MCF 10A (cell line): ENCODE data around the gene NDUFS8. TPM values are rescaled to one million over a fixed set of nuclear protein-coding genes. Genes with fewer than 3 reads are reported as not detected.
A peak's percentile ranks its signal among the peaks of the same experiment; 100 is the strongest.

ENCODE experiments used
- BruUV-seq: library from RNA; stranded (reverse); fragments of 400-500 nt; replicated peaks from 2 replicates; lab custom pipeline; 2021; lab: Mats Ljungman, UMichigan
- CTCF ChIA-PET: fragments of 300-600 bp; sonication (Branson Sonifier 250); formaldehyde crosslinking; extraction: SDS; loops from one replicate; lab custom pipeline; 2021; ENCODE audit warnings: antibody characterized with exemption, inconsistent platforms; lab: Yijun Ruan, JAX
- POLR2A ChIA-PET: fragments of 300-600, 350-650 bp; sonication (Branson Sonifier 250); formaldehyde crosslinking; extraction: SDS; loops from one replicate; lab custom pipeline; 2020; ENCODE audit warnings: antibody characterized with exemption, inconsistent platforms; lab: Yijun Ruan, JAX
- DNase-seq: peaks from one replicate; pipeline ENCODE4 v3.0.0-alpha.2; 2018; ENCODE audit not compliant: unreplicated experiment
- H3K27ac Mint-ChIP-seq: one replicate; pipeline ENCODE4 v1.8.0; 2022; ENCODE audit warnings: mild to moderate bottlenecking, low read depth, mixed read lengths; ENCODE audit not compliant: unreplicated experiment
- H3K27me3 Mint-ChIP-seq: one replicate; pipeline ENCODE4 v1.8.0; 2022; ENCODE audit warnings: mixed read lengths; ENCODE audit not compliant: insufficient read depth, unreplicated experiment
- H3K36me3 Mint-ChIP-seq: one replicate; pipeline ENCODE4 v1.8.0; 2022; ENCODE audit warnings: mild to moderate bottlenecking, moderate library complexity, mixed read lengths; ENCODE audit not compliant: insufficient read depth, unreplicated experiment
- H3K4me1 Mint-ChIP-seq: one replicate; pipeline ENCODE4 v1.8.0; 2022; ENCODE audit warnings: mixed read lengths; ENCODE audit not compliant: insufficient read depth, unreplicated experiment
- H3K4me3 Mint-ChIP-seq: one replicate; pipeline ENCODE4 v1.8.0; 2022; ENCODE audit warnings: mild to moderate bottlenecking, moderate library complexity, mixed read lengths; ENCODE audit not compliant: unreplicated experiment
- H3K9me3 Mint-ChIP-seq: one replicate; pipeline ENCODE4 v1.8.0; 2022; ENCODE audit warnings: mixed read lengths; ENCODE audit not compliant: unreplicated experiment
- intact Hi-C: fragments of 100-400 bp; cut with micrococcal nuclease; formaldehyde crosslinking; loops from 2 replicates; pipeline ENCODE4 v1.14.1; 2022
- total RNA-seq: library from RNA; stranded (reverse); gene quantifications from 2 replicates; pipeline ENCODE4 v1.2.3, GENCODE V29; 2022
- TF ChIP-seq, protein P1 (sequence below): fragments of 200-600 bp; IDR thresholded peaks from one replicate; pipeline ENCODE4 v1.8.0; 2022; ENCODE audit warnings: antibody characterized with exemption, mild to moderate bottlenecking; ENCODE audit not compliant: unreplicated experiment

Gene NDUFS8
- total RNA-seq, 1 experiment from 2014 or later: 211 TPM

DNA sequence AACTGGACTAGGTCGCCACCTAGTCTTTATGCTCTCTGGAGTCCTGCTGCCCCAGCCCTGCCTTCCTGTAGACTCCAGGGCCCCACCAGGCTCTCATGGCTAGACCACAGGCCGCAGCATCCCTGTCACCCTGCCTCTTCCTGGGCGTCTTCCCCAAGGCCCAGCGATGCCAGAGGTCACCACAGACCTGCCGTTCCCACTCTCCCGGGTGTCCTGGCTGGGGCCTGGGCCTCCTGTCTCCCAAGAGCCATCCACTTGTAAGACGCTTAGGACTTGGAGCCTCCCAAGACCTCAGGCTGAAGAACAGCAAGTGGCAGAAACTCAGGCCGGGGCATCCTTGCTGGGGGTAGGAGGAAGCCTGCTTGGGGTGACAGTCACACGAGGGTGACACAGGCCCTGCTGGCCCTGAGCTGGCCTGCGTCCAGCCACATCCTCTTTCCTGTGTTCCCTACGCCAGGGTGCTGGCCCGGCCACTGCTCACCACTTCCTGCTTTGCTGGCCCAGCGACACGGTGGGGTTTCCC, 6.3 kb downstream of the NDUFS8 start:
- CTCF ChIA-PET: interaction anchor here (0.6 kb wide), 1 partner anchor 26 kb away, joined by 3 read pairs; no protein-coding TSS in a partner anchor
- TF ChIP-seq, protein P1, sequence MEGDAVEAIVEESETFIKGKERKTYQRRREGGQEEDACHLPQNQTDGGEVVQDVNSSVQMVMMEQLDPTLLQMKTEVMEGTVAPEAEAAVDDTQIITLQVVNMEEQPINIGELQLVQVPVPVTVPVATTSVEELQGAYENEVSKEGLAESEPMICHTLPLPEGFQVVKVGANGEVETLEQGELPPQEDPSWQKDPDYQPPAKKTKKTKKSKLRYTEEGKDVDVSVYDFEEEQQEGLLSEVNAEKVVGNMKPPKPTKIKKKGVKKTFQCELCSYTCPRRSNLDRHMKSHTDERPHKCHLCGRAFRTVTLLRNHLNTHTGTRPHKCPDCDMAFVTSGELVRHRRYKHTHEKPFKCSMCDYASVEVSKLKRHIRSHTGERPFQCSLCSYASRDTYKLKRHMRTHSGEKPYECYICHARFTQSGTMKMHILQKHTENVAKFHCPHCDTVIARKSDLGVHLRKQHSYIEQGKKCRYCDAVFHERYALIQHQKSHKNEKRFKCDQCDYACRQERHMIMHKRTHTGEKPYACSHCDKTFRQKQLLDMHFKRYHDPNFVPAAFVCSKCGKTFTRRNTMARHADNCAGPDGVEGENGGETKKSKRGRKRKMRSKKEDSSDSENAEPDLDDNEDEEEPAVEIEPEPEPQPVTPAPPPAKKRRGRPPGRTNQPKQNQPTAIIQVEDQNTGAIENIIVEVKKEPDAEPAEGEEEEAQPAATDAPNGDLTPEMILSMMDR: no peak
- no TSS peak for BruUV-seq
- POLR2A ChIA-PET: interaction anchor here (0.6 to 1.3 kb wide), 4 partner anchors 20 to 235 kb away, joined by 3 read pairs; partner anchors contain the start of gene C11orf24
- Mint-ChIP-seq H3K36me3 (peaks cover 16% of the 10 kb centered on the region), H3K9me3 (no peaks in the 10 kb centered on the region), H3K27me3 (no peaks in the 10 kb centered on the region), H3K4me3 (no peak overlapping the region), H3K27ac (no peak overlapping the region), H3K4me1 (peaks cover 1% of the 10 kb centered on the region)
- intact Hi-C loops: no loop called here
- DNase-seq: no peak

DNA sequence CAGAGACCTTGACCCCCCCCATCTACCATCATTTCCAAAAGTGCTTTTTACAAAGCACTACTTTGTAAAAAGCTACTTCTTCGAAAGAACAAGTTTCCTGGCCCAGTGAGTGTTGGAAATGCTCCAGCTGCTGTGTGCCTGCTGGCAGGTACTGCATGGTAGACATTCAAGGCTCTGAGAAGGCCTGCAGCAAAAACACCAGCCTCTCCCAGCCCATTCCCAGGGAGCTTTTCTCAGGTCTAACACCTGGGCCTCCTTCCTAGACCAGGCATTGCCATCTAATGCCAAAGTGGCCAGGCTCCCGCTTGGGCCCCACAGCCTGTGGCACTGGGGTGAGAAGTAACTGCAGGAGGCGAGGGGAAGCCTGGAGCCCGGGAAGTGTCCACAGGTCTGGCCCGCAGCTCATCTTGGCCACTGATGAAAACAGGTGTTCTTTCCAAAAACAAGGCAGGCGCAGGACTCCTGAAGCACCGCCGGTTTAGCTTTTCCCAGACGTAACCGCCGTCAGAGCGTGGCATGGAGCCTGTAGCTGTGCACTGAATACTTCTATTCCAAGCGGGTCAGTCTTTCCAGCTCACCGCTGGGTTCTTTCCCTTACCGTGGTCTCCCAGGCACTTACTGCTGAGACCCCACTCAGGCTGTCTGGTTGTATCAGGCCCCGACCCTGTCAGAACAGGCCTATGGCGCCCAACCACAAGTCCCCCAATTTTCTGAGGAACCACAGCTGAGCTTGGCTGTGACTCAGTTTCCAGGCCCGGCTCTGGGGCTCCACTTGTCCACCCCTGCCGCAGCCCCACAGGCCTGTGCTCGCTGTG, 7.1 kb downstream of the NDUFS8 start:
- no peak for DNase-seq
- Mint-ChIP-seq H3K4me3 (no peak overlapping the region), H3K27ac (no peak overlapping the region), H3K27me3 (no peaks in the 10 kb centered on the region), H3K36me3 (peaks cover 13% of the 10 kb centered on the region), H3K9me3 (no peaks in the 10 kb centered on the region), H3K4me1 (no peaks in the 10 kb centered on the region)
- POLR2A ChIA-PET: interaction anchor here (0.6 to 1.8 kb wide), 7 partner anchors 21 to 174 kb away, joined by 3 to 6 read pairs (median 3); no protein-coding TSS in a partner anchor
- CTCF ChIA-PET: interaction anchor here (0.6 to 1.0 kb wide), 2 partner anchors 16 to 26 kb away, joined by 3 read pairs; no protein-coding TSS in a partner anchor
- intact Hi-C loops: no loop called here
- TF ChIP-seq, protein P1: no peak
- BruUV-seq: no TSS peak

DNA sequence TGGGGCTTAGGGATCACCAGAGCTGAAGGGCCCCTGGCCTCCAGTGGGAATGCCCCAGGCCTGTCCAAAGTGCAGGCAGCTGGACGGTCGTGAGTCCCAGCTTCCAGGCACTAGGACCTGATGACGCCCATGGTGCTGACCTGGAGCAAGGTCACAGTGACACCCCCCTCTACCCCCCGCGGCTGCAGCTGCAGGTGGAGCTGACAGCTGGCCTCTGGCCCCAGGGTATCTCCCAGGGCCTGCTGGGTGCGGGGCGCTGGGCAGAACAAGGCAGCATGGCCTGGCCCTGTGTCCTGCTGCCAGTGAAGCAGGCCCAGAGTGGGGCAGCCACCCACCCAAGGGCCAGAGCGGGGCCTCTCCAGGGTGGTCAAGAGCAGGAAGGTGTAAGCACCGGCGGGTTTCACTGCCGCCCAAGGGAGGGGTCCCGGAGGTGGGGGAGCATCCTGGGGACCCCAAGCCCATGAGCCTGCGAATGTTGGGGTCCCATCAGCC, 7.8 kb downstream of the NDUFS8 start:
- TF ChIP-seq, protein P1: no peak
- Mint-ChIP-seq H3K36me3 (peaks cover 11% of the 10 kb centered on the region), H3K27me3 (no peaks in the 10 kb centered on the region), H3K9me3 (no peaks in the 10 kb centered on the region), H3K27ac (no peak overlapping the region), H3K4me1 (no peaks in the 10 kb centered on the region), H3K4me3 (peak overlapping the region; percentile 60)
- BruUV-seq: no TSS peak
- ChIA-PET CTCF (interaction anchor here (1.0 kb wide), 1 partner anchor 17 kb away, joined by 3 read pairs; no protein-coding TSS in a partner anchor), POLR2A (interaction anchor here (0.6 to 1.8 kb wide), 5 partner anchors 22 to 173 kb away, joined by 3 to 6 read pairs (median 3); no protein-coding TSS in a partner anchor)
- DNase-seq: no peak
- intact Hi-C loops: no loop called here
